ENCODE results near the gene LRRC43. TPM values are rescaled to one million over a fixed set of nuclear protein-coding genes. Genes with fewer than 3 reads are reported as not detected.

LRRC43 gene
- total RNA-seq, 2 experiments from 2014 or later, result 0.38 TPM; not detected in 1

Other genes starting within 250 kb of the LRRC43 start
- 1 to 10 TPM; 3.7 to 4.2 TPM for gene BCL7A, start 161.2 kb upstream of the LRRC43 start, total RNA-seq
- 10 to 100 TPM; 26.0 to 29.6 TPM for gene MLXIP, start 104.4 kb upstream of the LRRC43 start, total RNA-seq
- not detected for gene IL31, start 8.9 kb upstream of the LRRC43 start, total RNA-seq
- gene B3GNT4, start 20.6 kb downstream of the LRRC43 start, total RNA-seq, result 1 to 10 TPM; 2.6 to 2.8 TPM
- 10 to 100 TPM; 40.8 to 41.7 TPM for gene DIABLO, start 42.9 kb downstream of the LRRC43 start, total RNA-seq
- gene VPS33A, start 83.4 kb downstream of the LRRC43 start, total RNA-seq, result 10 to 100 TPM; 29.8 to 30.6 TPM
- 10 to 100 TPM; 65.3 to 73.4 TPM for gene CLIP1, start 239.5 kb downstream of the LRRC43 start, total RNA-seq